Dermis blood vessel endothelial cell (primary cell): ENCODE data around the gene RPL10. TPM values are rescaled to one million over a fixed set of nuclear protein-coding genes. Genes with fewer than 3 reads are reported as not detected.

Source experiments
- DNase-seq: peaks from one replicate; pipeline ENCODE4 v3.0.0; 2010
- total RNA-seq: library from RNA; depleted of rRNA; stranded (reverse); fragments of >200 nt; gene quantifications from 2 replicates; pipeline ENCODE4 v1.2.3, GENCODE V29; 2014

RPL10 gene
- total RNA-seq, 1 donor from 2014 or later = 6,057 TPM

DNA sequence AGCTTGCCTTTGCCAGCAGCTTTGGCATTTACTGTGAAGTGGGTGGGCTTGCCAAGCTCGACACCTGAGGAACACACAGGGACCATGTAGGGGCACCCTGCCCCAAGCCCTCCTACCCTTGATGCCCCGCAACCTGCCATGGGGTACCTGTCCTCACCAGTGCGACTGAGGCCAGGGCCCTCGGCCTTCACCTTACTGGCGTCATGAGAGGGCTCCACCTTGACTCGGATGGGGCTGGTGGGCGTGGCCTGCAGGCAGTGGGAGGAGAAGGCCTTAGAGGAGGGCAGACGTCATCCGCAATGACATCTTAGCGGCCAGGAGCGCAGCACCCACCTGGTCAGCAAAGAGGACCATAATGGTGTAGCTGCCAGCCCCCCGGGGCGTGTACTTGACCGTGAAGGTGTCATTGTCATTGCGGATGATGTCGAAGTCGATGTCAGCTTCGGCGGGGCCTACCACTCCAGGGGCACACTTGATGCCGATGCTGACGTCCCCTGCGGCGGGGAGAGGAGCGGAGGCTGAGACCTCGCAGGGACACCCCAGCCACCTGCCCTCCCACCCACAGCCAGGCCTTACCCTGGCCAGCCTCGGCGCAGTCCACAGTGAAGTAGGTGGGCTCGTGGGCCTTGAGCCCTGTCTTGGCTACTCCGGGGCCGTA lies 36.0 kb upstream of the RPL10 start:
- no peak for DNase-seq

DNA sequence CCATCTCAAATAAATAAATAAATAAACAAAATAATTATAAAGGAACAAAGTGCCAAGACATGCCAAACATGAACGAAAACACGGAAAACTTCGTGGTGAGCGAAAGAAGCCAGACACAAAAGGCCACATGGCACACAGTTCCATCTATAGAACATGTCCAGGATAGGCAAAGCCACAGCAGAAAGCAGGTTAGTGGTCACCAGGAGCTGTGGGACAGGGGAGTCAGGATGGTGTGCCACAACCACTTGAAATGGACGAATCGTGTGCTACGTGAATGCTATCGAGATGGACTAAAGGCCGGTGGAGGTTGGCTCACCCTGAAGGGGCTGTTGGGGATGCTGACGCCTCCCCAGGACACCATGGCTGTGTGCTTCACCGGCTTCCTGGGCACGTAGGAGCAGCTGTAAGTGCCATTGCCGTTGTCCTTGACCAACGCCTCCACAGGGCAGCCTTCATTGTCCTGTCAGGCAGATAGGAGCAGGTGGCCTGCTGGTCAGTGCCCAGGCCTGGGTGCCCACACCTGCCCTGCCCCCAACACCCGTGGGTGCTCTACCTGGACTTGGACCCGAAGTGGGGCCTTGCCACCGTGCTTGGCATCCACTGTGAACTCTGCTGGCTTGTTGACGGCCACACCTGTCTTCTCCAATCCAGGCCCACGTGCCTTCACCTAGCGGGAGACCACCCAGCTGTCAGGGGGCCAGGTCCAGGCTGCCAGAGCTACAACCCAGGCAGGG lies 34.3 kb upstream of the RPL10 start:
- no peak for DNase-seq

DNA sequence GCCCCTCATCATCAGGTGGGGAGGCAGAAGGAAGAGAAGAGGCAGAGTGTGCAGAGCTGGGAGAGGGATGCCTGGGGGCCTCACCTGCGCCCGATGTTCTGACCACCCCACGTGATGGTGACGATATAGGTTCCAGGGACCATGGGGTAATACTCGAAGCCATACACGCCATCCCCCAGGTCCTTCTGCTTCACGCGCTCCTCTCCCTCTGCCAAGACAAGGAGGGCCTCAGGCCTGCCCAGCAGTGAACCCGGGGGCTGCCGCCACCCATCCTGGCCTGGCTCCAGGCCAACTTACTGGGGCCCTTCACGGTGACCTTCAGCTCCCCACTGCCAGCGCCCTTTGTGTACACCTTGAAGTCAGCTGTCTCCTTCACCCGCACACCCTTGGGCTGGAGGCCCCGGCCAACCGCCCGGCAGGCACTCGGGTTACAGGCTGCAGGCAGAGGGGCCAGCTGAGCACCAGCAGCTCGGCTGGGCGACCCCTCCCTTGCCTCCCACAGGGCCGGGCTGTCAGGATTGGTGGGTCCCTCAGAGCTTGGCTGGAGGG lies 33.1 kb upstream of the RPL10 start:
- DNase-seq = no peak

DNA sequence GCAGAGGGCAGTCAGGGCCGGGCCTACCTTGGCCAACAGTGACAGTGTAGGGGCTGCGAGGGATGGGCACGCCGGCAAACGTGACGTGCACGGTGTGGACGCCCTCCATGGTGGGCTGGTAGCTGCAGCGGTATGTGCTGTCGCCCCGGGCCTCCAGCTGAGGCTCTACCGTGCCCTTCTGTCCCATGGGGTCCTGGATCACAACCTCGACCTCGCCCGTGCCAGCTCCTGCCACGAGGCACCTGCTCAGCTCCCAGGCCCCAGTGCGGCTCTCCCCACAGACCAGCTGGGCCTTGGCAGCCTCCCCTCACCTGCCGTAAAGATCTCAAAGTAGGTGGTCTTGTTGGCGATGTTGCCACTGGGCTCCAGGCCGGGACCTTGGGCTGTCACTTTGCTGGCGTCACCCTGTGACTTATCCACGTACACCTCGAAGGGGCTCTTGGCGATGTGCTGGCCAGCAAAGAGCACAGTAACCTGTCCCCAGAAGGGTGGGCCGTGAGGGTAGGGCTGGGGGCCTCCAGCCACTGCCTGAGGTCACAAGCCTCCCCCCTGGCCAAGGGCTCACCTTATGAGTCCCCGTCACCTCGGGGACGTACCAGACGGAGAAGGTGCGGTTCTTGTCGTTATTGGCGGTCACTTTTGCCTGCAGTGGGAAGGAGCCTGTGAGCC lies 32.0 kb upstream of the RPL10 start:
- DNase-seq = no peak

DNA sequence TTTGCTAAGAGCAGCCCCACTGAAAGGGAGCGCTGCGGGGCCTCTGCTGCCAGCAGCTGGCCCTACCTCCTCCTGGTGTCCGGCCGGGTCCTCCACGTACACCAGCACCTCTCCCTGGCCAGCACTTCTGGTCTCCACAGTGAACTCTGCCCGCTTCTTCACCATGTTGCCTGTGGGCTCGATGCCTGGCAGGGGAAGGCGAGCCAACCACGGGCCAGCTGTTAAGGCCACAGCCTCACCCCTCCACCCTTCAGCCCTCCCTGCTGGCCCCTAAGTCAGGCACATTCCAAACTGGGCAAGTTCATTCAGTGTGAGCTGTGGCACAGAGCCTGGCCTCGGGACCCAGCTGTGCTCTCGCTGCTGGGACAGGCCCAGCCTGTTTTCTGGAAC lies 31.5 kb upstream of the RPL10 start:
- DNase-seq = no peak

DNA sequence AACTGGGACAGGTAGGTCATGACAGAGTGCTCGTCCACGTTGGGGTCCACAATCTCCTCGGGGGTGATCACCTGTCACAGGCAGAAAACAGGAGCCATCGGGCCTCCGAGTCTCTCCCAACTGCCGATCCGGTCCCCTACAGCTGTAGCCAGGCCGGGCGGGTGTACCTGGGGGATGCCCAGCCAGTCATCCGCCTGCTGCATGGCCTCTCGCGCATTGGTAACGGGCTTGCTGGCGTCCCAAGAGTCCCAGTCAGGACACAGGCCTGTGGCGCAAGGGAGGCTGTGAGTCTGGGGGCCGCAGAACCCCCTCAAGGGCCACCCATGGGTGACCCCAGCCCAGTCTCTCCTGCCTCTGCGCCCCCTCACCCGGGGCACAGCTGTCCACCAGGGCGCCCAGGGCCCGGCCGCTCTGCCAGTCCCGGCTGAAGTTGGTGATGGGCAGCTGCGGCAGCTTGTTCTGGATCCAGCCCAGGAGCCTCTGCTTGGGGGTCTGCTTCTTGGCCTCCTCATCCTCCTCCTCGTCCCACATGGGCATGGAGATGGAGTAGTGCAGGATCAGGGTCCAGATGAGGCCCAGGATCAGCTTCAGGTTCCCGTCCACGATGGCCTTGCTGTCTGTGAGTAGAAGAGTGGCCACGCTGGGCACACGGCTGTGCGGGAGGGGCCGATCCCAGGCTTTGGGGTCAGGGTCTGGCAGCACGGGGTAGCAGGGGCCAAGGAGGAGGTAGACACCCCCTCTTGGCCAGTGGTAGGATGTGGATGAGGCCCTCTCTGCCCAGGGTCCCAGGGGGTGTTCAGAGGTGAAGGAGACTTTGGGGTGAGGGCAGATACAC lies 30.5 kb upstream of the RPL10 start:
- DNase-seq = no peak

DNA sequence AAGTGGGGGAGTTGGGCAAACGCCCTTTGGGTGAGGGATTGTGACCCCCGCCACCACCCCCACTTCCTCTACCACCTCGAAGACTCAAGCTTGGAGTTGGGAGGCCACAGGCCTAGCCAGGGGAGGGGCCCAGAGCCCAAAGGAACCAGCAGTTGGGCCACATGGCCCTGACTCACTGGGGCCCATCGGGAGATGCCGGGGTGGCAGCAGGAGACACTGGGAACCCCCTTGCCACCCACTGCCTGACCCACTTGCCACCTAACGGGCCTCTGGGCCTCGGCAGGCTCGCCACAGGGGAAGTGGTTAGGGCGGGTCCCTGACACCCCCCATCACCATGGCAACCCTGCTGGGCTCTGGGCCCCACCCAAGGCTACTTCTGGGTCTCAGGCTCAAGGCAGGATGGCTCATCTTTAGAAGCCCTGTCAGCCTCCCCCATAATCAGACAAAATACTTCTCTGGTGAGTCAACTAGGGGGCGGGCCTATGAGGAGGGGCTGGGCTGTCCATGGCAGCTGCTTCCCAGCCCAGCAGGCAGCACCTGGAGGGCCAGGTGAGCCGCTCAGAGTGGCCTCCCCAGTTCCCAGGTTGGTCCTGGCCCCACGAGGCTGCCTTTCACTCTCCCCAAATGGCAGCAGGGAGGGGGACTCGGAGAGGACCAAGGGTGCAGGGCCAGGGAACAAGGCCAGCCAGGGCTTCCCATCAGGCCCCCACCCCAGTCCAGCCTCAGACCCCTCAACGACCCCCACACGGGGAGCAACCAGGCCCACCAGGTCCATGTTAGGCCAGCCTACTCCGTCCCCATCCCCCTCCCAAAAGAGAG lies 29.3 kb upstream of the RPL10 start:
- DNase-seq = peak; percentile 82

DNA sequence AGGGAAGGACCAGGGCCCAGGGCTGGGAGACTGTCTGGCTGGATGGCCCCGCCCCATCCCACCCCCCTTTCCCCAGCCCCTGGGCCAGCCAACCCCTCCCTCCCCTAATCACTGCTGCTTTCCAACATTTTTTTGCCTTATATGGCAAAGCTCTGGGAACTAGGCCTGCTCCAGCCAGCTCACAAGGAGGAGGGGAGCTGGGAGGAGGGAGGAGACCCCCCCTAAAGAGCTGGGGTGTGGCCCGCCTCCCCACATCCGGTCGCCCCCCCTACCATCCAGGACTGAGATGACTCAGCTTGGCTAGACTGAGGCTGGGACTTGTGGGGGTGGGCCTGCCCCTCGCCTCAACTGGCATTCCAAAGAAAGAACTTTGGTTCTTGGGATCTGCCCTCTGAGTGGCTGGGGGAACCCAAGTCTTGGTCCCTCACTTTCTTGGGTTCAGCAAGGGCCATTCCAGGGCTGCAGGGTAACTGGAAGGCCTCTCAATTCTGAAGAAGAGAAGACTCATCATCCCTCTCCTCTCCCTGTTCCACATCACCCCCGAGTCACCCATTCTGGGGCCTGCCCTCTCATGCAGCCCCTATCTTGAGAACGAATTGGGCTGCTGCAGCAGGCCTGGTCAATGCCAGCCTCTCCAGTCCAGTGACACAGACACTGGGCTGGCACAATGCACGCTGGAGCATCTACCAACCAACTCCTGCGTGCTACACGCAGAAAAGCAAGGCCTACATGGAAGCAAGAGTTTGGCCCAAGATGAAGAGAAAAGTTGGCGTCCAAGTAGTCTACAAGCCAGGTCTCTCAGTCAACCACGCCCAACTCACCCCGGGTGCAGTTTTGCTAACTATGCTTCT lies 28.5 kb upstream of the RPL10 start:
- DNase-seq = peak; percentile 93

DNA sequence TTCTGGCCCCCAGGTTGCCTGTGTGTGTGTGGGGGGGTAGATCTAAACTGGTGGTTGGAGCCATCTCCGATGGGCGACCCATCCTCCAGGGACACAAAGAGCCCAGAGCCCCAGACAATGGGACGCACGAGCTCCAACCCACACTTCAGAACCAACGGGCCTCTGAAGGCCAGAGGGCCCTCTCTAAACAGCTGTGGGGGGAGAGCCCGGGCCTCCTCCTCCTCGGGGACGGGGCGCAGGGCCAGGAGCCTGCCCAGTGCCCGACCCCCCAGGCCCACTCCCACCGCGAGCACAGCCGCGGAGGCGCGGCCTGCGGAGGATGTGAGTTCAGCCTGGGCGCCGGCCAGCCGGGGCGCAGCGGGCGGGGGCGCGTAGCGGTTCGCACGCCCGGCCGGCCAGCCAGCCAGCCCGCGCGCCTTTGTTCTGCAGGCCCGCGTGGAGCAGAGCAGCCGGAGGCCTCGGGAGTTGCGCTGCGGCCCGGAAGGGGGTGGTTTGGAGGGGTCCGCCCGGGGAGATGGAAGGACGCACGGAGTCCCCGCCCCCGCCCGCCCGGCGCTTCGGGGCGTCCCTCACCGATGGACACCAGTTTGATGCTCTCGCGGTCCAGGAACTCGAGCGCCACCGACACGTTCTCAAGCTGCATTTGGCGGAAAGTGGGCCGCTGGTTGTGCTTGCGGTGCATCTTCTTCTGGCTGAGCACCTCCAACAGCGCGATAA lies 27.7 kb upstream of the RPL10 start:
- peak; percentile 46 for DNase-seq

DNA sequence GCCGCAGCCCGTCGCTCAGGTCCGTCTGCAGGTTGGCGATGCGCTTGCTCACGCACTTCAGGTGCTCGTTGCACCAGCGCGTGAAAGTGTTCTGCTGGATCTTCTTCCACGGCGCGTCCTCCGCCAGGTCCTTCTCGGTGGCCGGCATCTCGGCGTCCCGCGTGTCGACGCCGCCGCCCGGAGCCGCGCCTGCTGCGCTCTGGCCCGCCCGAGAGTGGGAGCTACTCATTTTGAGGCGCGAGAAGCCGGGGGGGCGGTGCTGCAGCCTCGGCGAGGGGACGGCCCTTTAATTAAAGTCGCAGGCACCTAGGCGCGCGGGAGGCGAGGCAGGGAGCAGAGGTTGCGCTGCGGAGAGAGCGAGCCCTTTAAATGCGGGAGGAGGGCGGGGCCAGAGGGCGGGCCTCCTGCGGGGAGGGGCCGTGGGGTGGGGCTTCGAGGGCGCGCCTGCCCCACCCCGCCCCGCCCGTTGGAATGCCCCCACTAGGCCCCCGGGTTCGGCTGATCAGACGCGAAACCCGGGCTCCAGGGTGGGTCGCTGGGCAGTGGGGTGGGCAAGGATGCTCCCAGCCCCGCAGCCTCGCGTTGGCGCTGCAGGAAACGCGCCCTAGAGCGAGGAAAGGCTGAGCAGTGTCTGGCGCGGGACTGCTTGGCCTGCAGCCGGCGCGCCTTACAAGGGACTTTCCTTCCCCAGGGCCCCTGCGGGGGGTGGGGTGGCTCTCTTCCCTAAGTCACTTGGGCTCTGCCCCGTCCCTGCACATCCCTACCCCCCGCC lies 27.0 kb upstream of the RPL10 start:
- peak; percentile 93 for DNase-seq

DNA sequence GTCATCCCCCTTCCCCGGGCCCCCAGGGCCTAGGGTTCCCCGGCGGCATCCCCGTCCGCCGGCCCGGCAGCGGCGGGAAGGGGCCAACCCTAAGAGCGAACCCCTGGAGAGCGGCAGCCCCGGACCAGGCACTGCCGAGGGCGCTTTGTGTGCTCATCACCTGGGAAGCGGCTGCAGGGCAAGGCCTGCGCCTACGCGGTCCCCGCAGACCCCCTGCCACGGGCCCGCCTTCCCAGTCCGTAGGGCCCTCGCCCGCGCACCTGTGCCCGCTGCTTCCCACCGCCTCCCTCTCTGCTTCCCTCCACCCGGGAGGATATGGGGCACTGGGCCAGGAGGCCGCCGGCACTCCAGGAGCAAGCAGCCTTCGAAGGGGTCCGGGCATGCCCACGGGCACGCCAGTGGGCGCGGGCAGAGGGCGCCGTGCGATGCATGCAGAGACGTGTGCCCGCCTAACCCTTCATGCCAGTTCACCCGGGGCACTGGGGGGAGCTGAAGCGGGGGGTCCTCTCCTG lies 26.3 kb upstream of the RPL10 start:
- DNase-seq = peak; percentile 20

DNA sequence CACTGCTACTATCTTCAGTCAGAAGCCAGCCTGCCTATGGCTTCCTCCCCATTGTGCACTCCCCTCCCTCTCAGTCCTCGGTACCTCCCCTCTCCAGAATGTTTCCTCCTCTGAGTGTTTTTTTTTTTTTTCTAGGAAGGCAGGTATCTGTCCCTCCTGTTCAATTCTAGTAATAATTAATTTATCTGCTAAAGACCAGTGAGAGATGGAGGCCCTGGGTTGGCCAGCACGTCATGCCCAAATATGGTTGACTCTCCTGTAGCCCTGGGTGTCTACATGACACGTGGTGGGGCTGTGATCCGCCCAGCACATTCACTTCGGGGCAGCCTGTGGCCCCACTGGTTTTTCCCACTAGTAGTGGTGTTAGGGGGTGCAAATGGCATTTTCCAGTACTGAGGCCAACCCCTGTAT lies 25.6 kb upstream of the RPL10 start:
- no peak for DNase-seq

DNA sequence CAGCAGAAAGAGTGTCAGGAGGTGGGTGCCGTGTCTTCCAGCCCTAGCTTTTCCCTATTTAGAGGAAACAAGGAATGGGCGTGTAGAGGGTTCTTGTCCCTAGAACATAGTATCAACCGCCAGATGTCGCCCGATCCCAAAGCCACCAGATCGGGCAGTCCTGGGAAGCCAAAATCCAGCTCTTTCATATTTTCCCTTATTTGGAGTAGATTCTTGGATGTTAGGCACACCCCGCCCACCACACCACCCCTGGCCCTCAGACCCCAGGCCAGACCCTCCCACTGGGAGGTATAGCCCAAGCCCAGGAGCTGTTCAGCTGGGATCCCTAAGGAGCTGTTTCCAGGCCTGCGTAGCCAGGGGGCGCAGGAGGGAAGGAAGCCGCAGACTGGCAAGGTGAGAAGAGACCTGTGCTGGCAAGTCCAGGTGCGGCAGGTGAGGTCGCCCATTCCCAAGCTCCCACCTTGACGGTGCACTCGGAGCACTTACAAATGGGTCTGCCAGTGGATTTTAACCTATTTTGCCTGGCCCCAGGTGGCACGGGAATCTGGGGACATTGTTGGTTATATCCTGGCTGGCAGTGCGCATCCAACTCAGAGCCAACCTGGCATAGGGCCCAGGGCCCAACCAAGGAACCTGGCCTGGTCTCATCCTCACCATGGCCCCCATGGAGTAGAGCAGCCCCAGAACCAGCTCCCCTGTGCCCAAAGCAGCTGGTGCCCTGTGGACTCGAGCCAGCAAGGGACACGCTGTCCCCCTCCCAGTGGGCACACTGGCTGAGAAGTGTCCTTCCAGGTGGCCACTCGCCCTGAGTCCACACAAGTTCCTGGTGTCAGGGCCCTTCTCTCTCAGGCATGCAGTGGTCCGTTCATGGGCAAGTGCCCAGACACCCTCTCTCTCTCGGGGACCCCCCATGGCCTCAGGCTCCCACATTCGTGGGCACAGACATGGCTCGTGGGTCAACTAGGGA lies 24.6 kb upstream of the RPL10 start:
- peak; percentile 76 for DNase-seq

DNA sequence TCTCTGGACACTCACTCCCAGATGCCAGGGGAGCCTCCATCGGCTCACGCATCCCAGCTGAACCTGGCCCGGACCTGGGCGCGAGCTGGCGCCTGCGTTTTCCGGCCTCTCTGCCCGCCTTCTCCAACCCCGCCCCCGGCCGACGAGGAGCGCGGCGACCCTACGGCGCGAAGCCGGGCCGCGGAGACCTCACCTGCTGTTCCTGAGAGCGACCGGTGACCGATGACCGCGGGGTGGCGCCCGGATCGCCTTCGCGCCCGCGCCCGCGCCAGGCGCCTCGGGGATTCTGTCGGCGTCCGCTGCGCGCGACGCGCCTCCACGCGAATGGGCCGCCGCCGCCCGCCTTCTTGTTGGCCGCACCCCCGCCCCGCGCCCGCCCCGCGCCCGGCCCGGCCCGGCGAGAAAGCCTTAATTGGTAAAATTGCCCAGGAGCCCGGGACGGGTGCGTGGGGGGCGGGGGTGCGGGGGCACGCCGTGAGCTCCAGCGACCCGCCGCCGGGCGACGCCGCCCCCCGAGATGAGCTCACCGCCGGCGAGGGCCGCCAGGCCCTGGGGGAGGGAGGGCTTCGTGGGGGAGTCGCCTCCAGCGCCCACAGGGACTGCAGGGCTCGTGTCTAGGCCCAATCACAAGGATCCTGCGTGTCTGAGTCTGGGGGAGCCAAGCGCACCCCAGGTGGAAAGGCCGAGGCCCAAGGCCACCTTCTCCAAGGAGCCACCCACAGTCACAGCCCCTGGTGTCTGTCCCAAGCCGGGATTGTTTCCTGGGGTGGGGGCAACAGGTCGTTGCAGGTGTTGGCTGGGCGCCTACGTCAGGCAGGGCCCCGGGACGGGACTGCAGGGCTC lies 23.6 kb upstream of the RPL10 start, which contains the start of gene FLNA:
TSS of gene FLNA (minus strand) at position 322 of the 843 bp plus-strand sequence. CDS start 3,389 bp downstream, outside the sequence.
- peak; percentile 38 for DNase-seq

DNA sequence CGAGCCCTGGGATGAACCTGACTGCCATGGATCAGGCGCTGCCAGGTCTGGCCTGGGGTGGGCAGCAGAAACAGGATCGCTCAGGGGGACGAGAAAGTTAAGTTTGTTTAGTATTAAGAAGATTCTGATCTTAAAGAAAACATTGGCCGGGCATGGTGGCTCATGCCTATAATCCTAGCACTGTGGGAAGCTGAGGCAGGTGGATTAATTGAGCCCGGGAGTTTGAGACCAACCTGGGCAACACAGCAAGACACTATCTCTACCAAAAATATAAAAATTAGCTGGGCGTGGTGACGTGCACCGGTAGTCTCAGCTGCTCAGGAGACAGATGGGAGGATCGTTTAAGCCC lies 23.0 kb upstream of the RPL10 start:
- no peak for DNase-seq

DNA sequence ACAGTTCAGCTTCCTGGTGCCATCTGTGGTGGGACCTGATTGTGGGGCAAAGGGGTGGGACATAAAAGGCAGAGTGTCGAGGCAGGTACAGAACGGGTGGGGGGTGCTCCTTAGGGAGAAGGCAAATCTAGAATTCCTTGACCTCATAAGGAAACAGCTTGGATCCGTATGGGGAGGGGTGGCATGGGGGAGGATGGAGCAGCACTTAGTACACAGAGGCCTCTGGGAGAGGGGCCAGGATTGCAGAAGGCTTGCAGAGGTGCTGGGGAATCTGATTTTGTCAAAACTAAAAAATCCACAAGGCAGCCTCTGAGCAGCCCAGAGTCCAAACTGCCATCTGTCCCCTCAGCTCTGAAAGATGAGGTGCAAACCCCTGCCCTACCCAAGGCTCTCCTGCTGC lies 21.4 kb upstream of the RPL10 start:
- DNase-seq = no peak
